HG03175 (cell line): ENCODE measurements around the gene PTPRA.
"Not testable (repeated sequence)": the region's sequence is repeated elsewhere in the genome, so short reads cannot be mapped to it uniquely, and the experiment has no call there.

Experiments used
- ATAC-seq: cut with Tn5 transposase; IDR thresholded peaks from one replicate; pipeline ENCODE4 v1.9.1; 2021; ENCODE audit warnings: mild to moderate bottlenecking, moderate library complexity; ENCODE audit not compliant: unreplicated experiment

PTPRA gene, protein sequence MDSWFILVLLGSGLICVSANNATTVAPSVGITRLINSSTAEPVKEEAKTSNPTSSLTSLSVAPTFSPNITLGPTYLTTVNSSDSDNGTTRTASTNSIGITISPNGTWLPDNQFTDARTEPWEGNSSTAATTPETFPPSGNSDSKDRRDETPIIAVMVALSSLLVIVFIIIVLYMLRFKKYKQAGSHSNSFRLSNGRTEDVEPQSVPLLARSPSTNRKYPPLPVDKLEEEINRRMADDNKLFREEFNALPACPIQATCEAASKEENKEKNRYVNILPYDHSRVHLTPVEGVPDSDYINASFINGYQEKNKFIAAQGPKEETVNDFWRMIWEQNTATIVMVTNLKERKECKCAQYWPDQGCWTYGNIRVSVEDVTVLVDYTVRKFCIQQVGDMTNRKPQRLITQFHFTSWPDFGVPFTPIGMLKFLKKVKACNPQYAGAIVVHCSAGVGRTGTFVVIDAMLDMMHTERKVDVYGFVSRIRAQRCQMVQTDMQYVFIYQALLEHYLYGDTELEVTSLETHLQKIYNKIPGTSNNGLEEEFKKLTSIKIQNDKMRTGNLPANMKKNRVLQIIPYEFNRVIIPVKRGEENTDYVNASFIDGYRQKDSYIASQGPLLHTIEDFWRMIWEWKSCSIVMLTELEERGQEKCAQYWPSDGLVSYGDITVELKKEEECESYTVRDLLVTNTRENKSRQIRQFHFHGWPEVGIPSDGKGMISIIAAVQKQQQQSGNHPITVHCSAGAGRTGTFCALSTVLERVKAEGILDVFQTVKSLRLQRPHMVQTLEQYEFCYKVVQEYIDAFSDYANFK

DNA sequence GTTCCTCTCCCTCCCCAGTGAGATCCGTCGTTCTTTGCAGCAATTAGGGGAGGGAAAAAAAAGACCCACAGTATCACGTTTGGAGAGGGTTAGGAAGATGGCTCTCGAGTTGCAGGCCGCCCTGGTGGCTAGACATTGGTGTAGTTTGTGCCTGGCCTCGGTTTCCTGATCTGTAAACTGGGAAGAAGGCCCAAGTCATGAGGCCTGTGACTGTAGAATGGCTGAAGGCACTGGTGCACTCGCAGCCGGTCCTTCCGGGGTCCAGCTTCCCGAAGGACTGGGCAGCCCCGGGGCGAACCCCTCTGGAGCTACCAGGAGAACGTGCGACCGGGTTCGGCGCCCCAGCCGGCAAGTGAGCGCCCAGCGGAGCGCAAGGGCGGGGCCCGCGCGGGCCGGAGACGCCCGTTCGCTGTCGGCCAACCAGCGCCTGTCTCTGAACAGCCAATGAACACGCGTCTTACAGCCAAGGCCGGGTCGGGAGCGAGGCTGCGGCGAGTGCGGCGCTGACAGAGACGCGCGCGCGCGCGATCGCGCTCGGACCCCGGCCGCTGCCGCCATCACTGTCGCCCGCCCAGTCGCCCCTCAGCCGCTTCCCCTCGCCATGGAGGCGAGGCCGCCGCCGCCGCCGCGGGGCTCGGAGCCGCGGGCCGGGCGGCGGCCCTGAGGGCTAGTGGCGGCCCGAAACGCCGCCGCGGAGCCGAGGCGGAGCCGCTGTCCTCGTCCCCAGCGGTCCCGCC is at the start of gene PTPRA:
Gene PTPRA, plus strand, starts transcription at position 472 of the 737 bp plus-strand sequence. CDS start 90,797 bp downstream, outside the sequence.
- ATAC-seq, result peak; percentile 92

GRCh38 chr20:2825761-2826160 is 47.5 kb upstream of the PTPRA start:
- ATAC-seq, result no peak

DNA sequence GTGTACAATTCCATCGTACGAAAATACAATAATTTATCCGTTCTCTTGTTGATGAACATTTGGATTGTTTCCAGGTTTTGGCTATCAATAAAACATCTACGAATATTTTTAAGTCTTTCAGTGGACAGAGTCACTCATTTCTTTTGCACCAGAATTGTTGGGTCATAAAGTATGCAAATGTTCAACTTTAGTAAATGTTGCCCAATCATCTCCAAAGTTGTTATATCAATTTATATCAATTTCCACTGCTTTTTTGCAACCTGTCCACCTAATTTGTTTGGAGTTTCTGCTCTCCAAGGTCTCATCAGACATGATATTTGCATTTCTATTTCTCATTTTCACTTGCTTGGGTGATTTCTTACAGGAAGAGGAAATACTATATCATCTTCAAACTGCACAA is 46.6 kb upstream of the PTPRA start:
- no peak for ATAC-seq

DNA sequence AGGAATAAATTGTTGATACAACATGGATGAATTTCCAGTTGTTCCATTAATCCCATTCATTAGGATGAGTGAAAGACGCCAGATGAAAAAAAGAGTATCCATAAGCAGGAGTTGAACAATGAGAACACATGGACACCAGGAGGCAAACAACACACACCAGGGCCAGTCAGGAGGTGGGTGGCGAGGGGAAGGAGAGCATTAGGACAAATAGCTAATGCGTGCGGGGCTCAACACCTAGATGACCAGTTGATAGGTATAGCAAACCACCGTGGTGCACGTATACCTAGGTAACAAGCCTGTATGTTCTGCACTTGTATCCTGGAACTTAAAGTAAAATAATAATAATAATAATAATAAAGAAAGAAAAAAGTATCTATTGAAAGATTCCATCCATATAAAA is 43.9 kb upstream of the PTPRA start:
- ATAC-seq, result no peak

DNA sequence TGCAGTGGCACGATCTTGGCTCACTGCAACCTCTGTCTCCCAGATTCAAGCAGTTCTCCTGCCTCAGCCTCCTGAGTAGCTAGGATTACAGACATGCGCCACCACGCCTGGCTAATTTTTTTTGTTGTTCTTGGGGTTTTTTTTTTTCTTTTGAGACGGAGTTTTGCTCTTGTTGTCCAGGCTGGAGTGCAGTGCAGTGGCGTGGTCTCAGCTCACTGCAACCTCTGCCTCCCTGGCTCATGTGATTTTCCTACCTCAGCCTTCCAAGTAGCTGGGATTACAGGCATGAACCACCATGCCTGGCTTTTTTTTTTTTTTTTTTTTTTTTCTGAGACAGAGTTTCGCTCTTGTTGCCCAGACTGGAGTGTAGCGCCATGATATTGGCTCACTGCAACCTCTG is 42.1 kb upstream of the PTPRA start:
- ATAC-seq, result not testable (repeated sequence)

DNA sequence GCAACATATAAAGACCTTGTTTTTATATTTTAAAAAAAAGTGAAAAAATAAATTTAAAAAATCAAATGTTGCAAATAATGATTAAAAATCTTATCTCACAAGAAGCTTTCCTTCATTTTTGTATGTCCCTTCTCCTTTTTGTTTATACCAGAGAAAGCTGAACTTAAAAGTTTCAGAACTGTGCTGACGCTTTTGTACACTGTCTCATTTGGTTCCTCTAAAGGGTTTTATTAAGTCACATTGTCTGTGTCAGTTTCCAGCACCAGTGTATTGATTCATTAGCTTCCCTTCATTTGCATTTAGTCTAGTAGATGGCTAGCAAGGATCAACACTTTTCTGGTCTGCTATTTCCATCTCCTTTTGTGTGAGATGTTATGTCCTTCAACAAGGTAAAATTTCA is 39.5 kb upstream of the PTPRA start:
- ATAC-seq, result no peak

- ATAC-seq, result no peak
Observed at GRCh38 chr20:2834401-2835110, 38.7 kb upstream of the PTPRA start.

- no peak for ATAC-seq
Observed at GRCh38 chr20:2835331-2835796, 37.9 kb upstream of the PTPRA start.

GRCh38 chr20:2836035-2836434 is 37.2 kb upstream of the PTPRA start:
- no peak for ATAC-seq

DNA sequence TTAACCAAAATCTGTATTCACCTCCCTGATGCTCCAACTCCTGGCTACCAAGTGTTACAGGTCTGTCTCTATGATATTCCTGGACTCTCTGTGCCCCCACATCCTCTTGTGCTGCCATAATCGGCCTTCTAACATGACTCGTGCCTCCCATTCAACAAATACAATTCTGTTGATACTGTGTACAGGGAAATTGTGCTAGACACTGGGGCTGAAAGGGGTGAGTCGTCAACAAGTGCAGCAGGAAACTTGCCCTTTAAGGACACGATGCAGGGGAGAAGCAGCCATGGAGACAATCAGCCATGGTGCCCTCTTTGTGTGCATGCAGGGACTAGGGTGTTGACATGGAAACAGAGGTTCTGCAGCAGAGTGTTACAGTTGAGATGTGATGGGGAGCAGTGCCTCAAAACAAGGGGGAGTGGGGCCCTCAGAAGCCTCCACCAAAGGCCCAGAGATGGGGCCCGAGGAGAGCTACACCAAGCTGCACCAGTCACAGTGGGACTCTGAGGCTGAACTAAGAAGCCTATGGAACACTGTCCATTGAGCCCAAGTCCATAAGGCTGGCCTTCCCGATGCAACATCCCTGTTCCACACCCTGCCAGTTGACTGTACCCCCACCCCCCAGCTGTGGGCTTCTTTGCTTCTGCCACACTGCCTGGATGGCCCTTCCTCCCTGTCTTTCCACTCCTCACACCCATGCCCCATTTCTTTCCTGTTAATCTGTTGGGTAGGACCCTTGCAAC is 35.9 kb upstream of the PTPRA start:
- ATAC-seq, result no peak

DNA sequence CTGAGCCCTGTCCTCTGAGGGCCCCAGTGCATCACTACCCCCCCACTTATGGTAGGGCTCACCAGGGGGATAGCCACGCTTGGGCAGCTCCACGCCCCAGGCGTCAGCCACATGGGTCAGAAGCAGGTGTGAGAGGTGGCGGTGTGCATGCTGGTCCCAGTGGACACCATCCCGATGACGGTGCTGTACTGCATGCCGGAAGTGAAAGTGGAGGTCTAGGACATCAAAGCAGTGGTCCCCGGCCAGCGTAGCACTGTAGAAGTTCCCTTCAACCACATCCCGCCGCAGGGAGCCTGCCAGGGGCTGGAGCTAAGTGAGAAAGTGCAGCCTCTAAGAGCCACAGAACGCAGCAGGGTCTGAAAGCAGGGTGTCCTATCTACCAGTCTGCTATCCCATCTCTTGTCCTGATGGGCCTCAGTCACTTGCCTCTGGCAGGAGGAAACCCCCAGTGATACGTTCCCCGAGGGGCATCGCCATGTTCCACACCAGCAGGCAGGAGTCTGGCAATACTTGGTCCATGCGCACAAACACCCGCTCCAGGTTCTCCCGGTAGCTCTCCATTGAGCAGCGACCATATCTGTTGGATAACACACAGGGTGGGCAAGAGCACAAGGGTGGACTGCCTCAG is 35.0 kb upstream of the PTPRA start:
- ATAC-seq, result no peak

- ATAC-seq, result no peak
Observed at GRCh38 chr20:2838847-2839671, 34.2 kb upstream of the PTPRA start.

GRCh38 chr20:2839732-2840137 is 33.5 kb upstream of the PTPRA start:
- no peak for ATAC-seq

DNA sequence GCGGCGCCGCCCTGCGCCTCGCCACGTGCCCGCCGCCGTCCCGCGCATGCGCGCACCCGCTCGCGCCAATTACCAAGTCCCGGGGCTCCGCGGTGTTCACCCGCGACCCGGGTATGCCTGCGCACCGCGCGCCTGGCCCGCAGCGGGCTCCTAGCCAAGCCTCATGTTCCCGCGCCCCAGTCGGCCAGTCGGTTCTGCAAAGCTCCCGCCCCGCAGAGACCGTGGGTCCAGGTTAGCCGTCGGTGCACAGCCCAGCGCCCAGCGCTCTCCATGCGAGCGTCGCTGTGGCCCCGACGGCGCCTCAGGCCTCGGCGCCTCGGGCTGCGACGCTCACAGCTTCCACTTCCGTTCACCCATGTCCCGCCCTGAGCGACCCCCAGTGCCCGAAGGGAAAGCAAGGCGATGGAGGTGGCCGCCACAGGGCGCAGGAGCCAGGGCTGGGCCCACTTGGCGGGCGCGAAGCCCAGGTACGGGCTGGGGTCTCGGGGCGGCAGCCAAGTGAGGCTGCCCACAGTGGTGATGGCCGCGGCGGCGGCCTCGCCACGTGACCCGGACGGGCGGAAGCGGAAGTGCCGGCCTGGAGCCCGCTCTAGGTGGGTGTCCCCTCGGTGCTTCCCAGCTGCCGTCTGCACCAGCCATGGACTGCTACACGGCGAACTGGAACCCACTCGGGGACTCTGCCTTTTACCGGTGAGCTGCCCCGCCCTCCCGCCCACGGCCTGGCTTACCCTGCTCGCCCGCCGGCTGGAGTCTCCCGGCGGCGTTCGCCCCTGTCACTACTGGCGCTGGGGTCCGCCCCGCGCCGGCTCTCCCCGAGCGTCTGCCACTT is 32.9 kb upstream of the PTPRA start, which contains the start of the genes PCED1A and VPS16:
Gene PCED1A, minus strand, starts transcription at position 518 of the 829 bp plus-strand sequence. CDS start 743 bp downstream, outside the sequence.
Gene VPS16, plus strand, starts transcription at position 608 of the 829 bp plus-strand sequence. Its CDS starts 30 bp downstream, at position 638.
- peak; percentile 98 for ATAC-seq

GRCh38 chr20:2840967-2841531 is 32.2 kb upstream of the PTPRA start:
- peak; percentile 38 for ATAC-seq

- ATAC-seq, result no peak
Observed at GRCh38 chr20:2845607-2846006, 27.7 kb upstream of the PTPRA start.

DNA sequence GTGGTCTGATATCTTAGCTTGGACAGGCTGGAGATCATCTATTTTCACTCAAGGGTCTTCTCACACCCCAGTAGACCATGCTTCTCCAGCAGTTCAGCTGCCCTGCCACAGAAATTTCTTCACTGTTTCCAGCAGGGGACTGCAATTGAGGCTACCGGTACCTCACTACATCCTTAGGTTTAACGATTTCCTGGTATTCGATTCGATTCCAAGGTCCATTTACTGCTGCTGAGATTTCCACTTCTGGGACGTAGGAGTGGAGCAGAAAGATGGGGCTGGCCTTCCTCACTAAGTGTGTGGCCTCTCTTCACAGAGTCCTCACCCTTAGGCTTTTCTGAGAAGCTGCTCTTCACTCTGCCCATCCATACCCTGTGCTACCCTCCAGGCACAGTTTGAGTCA is 26.6 kb upstream of the PTPRA start:
- no peak for ATAC-seq
